ENCODE results near the gene UNC13B.

GRCh38 chr9:35267710-35268109 lies 105.9 kb downstream of the UNC13B start:
- TF ChIP-seq, protein P1, sequence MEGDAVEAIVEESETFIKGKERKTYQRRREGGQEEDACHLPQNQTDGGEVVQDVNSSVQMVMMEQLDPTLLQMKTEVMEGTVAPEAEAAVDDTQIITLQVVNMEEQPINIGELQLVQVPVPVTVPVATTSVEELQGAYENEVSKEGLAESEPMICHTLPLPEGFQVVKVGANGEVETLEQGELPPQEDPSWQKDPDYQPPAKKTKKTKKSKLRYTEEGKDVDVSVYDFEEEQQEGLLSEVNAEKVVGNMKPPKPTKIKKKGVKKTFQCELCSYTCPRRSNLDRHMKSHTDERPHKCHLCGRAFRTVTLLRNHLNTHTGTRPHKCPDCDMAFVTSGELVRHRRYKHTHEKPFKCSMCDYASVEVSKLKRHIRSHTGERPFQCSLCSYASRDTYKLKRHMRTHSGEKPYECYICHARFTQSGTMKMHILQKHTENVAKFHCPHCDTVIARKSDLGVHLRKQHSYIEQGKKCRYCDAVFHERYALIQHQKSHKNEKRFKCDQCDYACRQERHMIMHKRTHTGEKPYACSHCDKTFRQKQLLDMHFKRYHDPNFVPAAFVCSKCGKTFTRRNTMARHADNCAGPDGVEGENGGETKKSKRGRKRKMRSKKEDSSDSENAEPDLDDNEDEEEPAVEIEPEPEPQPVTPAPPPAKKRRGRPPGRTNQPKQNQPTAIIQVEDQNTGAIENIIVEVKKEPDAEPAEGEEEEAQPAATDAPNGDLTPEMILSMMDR (IDR thresholded peaks at IDR 0.05) = no peak
- TF ChIP-seq POLR2A (IDR thresholded peaks at IDR 0.05) = no peak

All from body of pancreas (tissue), 4 donors.